Stomach (tissue), 4 donors: ENCODE measurements around the gene EIF4H.

ENCODE experiments used
- EP300 ChIP-seq: sonication (generic); formaldehyde crosslinking; IDR thresholded peaks from one replicate; pipeline ENCODE4 v1.6.1; 2017; ENCODE audit warnings: antibody characterized with exemption
- POLR2A ChIP-seq, 4 donors: fragments of 450-650 bp; IDR thresholded peaks; one replicate each; pipeline ENCODE4 v1.6.1; 2016; ENCODE audit warnings: antibody characterized with exemption in 4 of 4, control low read depth in 2 of 4, mild to moderate bottlenecking in 1 of 4, moderate library complexity in 1 of 4
- POLR2AphosphoS5 ChIP-seq, 3 donors: sonication (generic); formaldehyde crosslinking; IDR thresholded peaks; one replicate each; pipeline ENCODE4 v1.6.1; 2016; ENCODE audit warnings: antibody characterized with exemption in 3 of 3
- TF ChIP-seq, protein P1 (sequence below), 7 experiments: fragments of 450-650 bp in 4 of 7; fragments of 200-600 bp in 3 of 7; sonication (generic) in 3 of 7; IDR thresholded peaks; one replicate each; pipeline ENCODE4 v1.5.1; 2016 to 2019; ENCODE audit warnings: antibody characterized with exemption in 7 of 7, control low read depth in 2 of 7, mild to moderate bottlenecking in 1 of 7

DNA sequence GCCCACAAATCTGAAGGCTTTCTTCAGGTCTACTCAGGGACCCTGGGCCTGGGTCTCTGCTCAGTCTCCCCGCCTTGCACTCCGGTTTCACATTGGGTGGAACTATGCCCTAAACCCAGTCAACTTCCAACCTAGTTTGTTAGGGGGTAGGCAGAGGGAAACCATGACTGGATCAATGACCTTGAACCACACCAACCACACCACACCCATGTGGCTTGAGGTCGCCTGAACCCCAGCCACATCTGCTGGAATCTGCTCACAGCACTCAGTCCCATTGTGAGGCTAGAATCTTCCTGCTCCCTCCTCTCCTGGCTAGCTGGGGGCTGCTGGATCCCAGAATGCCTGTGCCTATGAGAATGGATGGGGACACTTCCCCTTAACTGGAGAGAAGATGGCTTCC, 62.1 kb downstream of the EIF4H start:
- TF ChIP-seq, protein P1, sequence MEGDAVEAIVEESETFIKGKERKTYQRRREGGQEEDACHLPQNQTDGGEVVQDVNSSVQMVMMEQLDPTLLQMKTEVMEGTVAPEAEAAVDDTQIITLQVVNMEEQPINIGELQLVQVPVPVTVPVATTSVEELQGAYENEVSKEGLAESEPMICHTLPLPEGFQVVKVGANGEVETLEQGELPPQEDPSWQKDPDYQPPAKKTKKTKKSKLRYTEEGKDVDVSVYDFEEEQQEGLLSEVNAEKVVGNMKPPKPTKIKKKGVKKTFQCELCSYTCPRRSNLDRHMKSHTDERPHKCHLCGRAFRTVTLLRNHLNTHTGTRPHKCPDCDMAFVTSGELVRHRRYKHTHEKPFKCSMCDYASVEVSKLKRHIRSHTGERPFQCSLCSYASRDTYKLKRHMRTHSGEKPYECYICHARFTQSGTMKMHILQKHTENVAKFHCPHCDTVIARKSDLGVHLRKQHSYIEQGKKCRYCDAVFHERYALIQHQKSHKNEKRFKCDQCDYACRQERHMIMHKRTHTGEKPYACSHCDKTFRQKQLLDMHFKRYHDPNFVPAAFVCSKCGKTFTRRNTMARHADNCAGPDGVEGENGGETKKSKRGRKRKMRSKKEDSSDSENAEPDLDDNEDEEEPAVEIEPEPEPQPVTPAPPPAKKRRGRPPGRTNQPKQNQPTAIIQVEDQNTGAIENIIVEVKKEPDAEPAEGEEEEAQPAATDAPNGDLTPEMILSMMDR (IDR thresholded peaks at IDR 0.05) = no peak
- TF ChIP-seq POLR2A (IDR thresholded peaks at IDR 0.05) = no peak
- no peak for TF ChIP-seq POLR2AphosphoS5 (IDR thresholded peaks at IDR 0.05)
- TF ChIP-seq EP300 = no peak
